Adipocyte (in vitro differentiated cells): ENCODE data around the gene PPP1R2.

ENCODE experiments used
- DNase-seq: peaks from one replicate; pipeline ENCODE4 v3.0.0-alpha.2; 2015; ENCODE audit warnings: low read depth
- H3K27me3 ChIP-seq: replicated peaks from 2 replicates; pipeline ENCODE4 v1.7.0; 2013; ENCODE audit warnings: mild to moderate bottlenecking, low read length, moderate library complexity; ENCODE audit not compliant: control insufficient read depth, insufficient read depth
- H3K36me3 ChIP-seq: 2 replicates; pipeline ENCODE4 v1.7.0; 2013; ENCODE audit warnings: low read length, mild to moderate bottlenecking, moderate library complexity; ENCODE audit not compliant: control insufficient read depth, insufficient read depth, severe bottlenecking
- H3K4me1 ChIP-seq: 2 replicates; pipeline ENCODE4 v1.7.0; 2013; ENCODE audit warnings: mild to moderate bottlenecking, low read length, moderate library complexity; ENCODE audit not compliant: control insufficient read depth, insufficient read depth
- H3K4me3 ChIP-seq: 2 replicates; pipeline ENCODE4 v1.7.0; 2013; ENCODE audit warnings: mild to moderate bottlenecking, low read length, moderate library complexity
- H3K9ac ChIP-seq: 2 replicates; pipeline ENCODE4 v1.7.0; 2013; ENCODE audit warnings: mild to moderate bottlenecking, low read length, moderate library complexity
- H3K9me3 ChIP-seq: 2 replicates; pipeline ENCODE4 v1.7.0; 2013; ENCODE audit warnings: mild to moderate bottlenecking, low read length, moderate library complexity; ENCODE audit not compliant: control insufficient read depth

PPP1R2 gene

GRCh38 chr3:195563317-195563716 is 20.2 kb upstream of the PPP1R2 start:
- DNase-seq, result no peak
- peaks cover 5% of the 10 kb centered on the region for H3K27me3 ChIP-seq
- no peak overlapping the region for H3K4me3 ChIP-seq
- H3K36me3 ChIP-seq, result no peaks in the 10 kb centered on the region
- H3K9me3 ChIP-seq, result no peaks in the 10 kb centered on the region
- H3K4me1 ChIP-seq, result peaks cover 16% of the 10 kb centered on the region
- H3K9ac ChIP-seq, result no peak overlapping the region

GRCh38 chr3:195559723-195560409 is 16.7 kb upstream of the PPP1R2 start:
- DNase-seq, result no peak
- Histone ChIP-seq H3K4me1 (peaks cover 8% of the 10 kb centered on the region), H3K27me3 (peaks cover 19% of the 10 kb centered on the region), H3K9ac (no peak overlapping the region), H3K36me3 (no peaks in the 10 kb centered on the region), H3K4me3 (no peak overlapping the region), H3K9me3 (no peaks in the 10 kb centered on the region)

- peak; percentile 62 for DNase-seq
- no peaks in the 10 kb centered on the region for H3K9me3 ChIP-seq
- peaks cover 19% of the 10 kb centered on the region for H3K27me3 ChIP-seq
- peaks cover 8% of the 10 kb centered on the region for H3K4me1 ChIP-seq
- no peak overlapping the region for H3K9ac ChIP-seq
- no peak overlapping the region for H3K4me3 ChIP-seq
- H3K36me3 ChIP-seq, result no peaks in the 10 kb centered on the region
Measured at GRCh38 chr3:195558602-195559001, 15.5 kb upstream of the PPP1R2 start.

GRCh38 chr3:195557322-195557721 is 14.2 kb upstream of the PPP1R2 start:
- no peak for DNase-seq
- Histone ChIP-seq H3K4me1 (no peaks in the 10 kb centered on the region), H3K9ac (no peak overlapping the region), H3K27me3 (peaks cover 19% of the 10 kb centered on the region), H3K4me3 (no peak overlapping the region), H3K9me3 (no peaks in the 10 kb centered on the region), H3K36me3 (no peaks in the 10 kb centered on the region)

GRCh38 chr3:195556390-195556789 is 13.3 kb upstream of the PPP1R2 start:
- H3K4me3 ChIP-seq, result no peak overlapping the region
- H3K9ac ChIP-seq, result no peak overlapping the region
- peaks cover 3% of the 10 kb centered on the region for H3K4me1 ChIP-seq
- peak; percentile 28 for DNase-seq
- H3K36me3 ChIP-seq, result no peaks in the 10 kb centered on the region
- H3K9me3 ChIP-seq, result no peaks in the 10 kb centered on the region
- H3K27me3 ChIP-seq, result peaks cover 19% of the 10 kb centered on the region

GRCh38 chr3:195555110-195555509 is 12.0 kb upstream of the PPP1R2 start:
- Histone ChIP-seq H3K36me3 (no peaks in the 10 kb centered on the region), H3K4me1 (peaks cover 14% of the 10 kb centered on the region), H3K9me3 (no peaks in the 10 kb centered on the region), H3K27me3 (peaks cover 20% of the 10 kb centered on the region), H3K4me3 (no peak overlapping the region), H3K9ac (no peak overlapping the region)
- no peak for DNase-seq

- Histone ChIP-seq H3K27me3 (peaks cover 22% of the 10 kb centered on the region), H3K9ac (no peak overlapping the region), H3K36me3 (no peaks in the 10 kb centered on the region), H3K4me1 (peaks cover 14% of the 10 kb centered on the region), H3K9me3 (no peaks in the 10 kb centered on the region), H3K4me3 (no peak overlapping the region)
- no peak for DNase-seq
Measured at GRCh38 chr3:195554458-195554857, 11.3 kb upstream of the PPP1R2 start.

GRCh38 chr3:195553268-195553667 is 10.1 kb upstream of the PPP1R2 start:
- no peak for DNase-seq
- H3K27me3 ChIP-seq, result peaks cover 22% of the 10 kb centered on the region
- no peak overlapping the region for H3K9ac ChIP-seq
- no peaks in the 10 kb centered on the region for H3K9me3 ChIP-seq
- H3K4me3 ChIP-seq, result no peak overlapping the region
- H3K36me3 ChIP-seq, result no peaks in the 10 kb centered on the region
- peaks cover 14% of the 10 kb centered on the region for H3K4me1 ChIP-seq

- Histone ChIP-seq H3K4me3 (no peak overlapping the region), H3K9me3 (no peaks in the 10 kb centered on the region), H3K36me3 (no peaks in the 10 kb centered on the region), H3K9ac (no peak overlapping the region), H3K27me3 (peaks cover 13% of the 10 kb centered on the region), H3K4me1 (peaks cover 18% of the 10 kb centered on the region)
- DNase-seq, result no peak
Measured at GRCh38 chr3:195551381-195551978, 8.4 kb upstream of the PPP1R2 start.

GRCh38 chr3:195550723-195551122 is 7.6 kb upstream of the PPP1R2 start:
- Histone ChIP-seq H3K4me1 (peaks cover 25% of the 10 kb centered on the region), H3K4me3 (no peak overlapping the region), H3K36me3 (no peaks in the 10 kb centered on the region), H3K9ac (no peak overlapping the region), H3K9me3 (no peaks in the 10 kb centered on the region), H3K27me3 (peaks cover 7% of the 10 kb centered on the region)
- peak; percentile 21 for DNase-seq

- H3K4me1 ChIP-seq, result peaks cover 27% of the 10 kb centered on the region
- no peak overlapping the region for H3K4me3 ChIP-seq
- no peak for DNase-seq
- no peaks in the 10 kb centered on the region for H3K9me3 ChIP-seq
- no peak overlapping the region for H3K9ac ChIP-seq
- peaks cover 3% of the 10 kb centered on the region for H3K27me3 ChIP-seq
- H3K36me3 ChIP-seq, result no peaks in the 10 kb centered on the region
Measured at GRCh38 chr3:195549931-195550519, 6.9 kb upstream of the PPP1R2 start.
